ENCODE data around the gene DBI. TPM values are rescaled to one million over a fixed set of nuclear protein-coding genes. Genes with fewer than 3 reads are reported as not detected.

The DBI gene
- polyA plus RNA-seq, 12 donors, result 234 to 476 (median 313) TPM; not detected in 1

Other genes with a start within 250 kb of the DBI start
- gene C1QL2, start 208.2 kb upstream of the DBI start, polyA plus RNA-seq (ENCODE audit: insufficient read length in 12 of 12), result not detected
- 10 to 100 TPM in 9 of 12 donors, 1 to 10 TPM in 2, not detected in 1; 5.3 to 27.1 (median 14.7) TPM for gene STEAP3, start 143.1 kb upstream of the DBI start, polyA plus RNA-seq (ENCODE audit: insufficient read length in 12 of 12)
- 10 to 100 TPM in 5 of 12 donors, 1 to 10 TPM in 5, not detected in 2; 7.6 to 15.3 (median 10.7) TPM for gene C2orf76, start 143 bp upstream of the DBI start, polyA plus RNA-seq (ENCODE audit: insufficient read length in 12 of 12)
- 10 to 100 TPM in 4 of 12 donors, 1 to 10 TPM in 7, not detected in 1; 4.8 to 34.7 (median 9.7) TPM for gene TMEM37, start 64.9 kb downstream of the DBI start, polyA plus RNA-seq (ENCODE audit: insufficient read length in 12 of 12)
- gene SCTR, start 157.5 kb downstream of the DBI start, polyA plus RNA-seq (ENCODE audit: insufficient read length in 12 of 12), result 1 to 10 TPM in 6 of 12 donors, under 1 TPM in 3, not detected in 3; 0.60 to 2.9 (median 1.5) TPM
- 1 to 10 TPM in 1 of 12 donors, under 1 TPM in 9, not detected in 2; 0.32 to 1.2 (median 0.58) TPM for gene CFAP221, start 177.5 kb downstream of the DBI start, polyA plus RNA-seq (ENCODE audit: insufficient read length in 12 of 12)